Stimulated activated CD4-positive, alpha-beta T cell treated with anti-CD3 and anti-CD28 coated beads, Interleukin-2, amount 100 ng/mL, for 24 hours (primary cell): Measurements from ENCODE around the gene FER.
"Not testable (repeated sequence)": the region's sequence is repeated elsewhere in the genome, so short reads cannot be mapped to it uniquely, and the experiment has no call there.

Experiments used
- DNase-seq, 2 donors: peaks; one replicate each; pipeline ENCODE4 v3.0.0-alpha.2; 2020

The FER gene

GRCh38 chr5:108748401-108749127 is 867 bp downstream of the FER start:
- peak; percentile 96 to 97 for DNase-seq

GRCh38 chr5:108749128-108749861 is 1.6 kb downstream of the FER start:
- DNase-seq = peak in 1 of 2 donors; percentile 63

GRCh38 chr5:108753331-108753730 is 5.6 kb downstream of the FER start:
- DNase-seq = no peak

GRCh38 chr5:108753877-108754276 is 6.2 kb downstream of the FER start:
- DNase-seq = no peak

GRCh38 chr5:108760512-108760911 is 12.8 kb downstream of the FER start:
- no peak for DNase-seq

- no peak for DNase-seq
Measured at GRCh38 chr5:108762660-108763059, 15.0 kb downstream of the FER start.

GRCh38 chr5:108763222-108763916 is 15.7 kb downstream of the FER start:
- DNase-seq = no peak

GRCh38 chr5:108765647-108766046 is 17.9 kb downstream of the FER start:
- no peak for DNase-seq

GRCh38 chr5:108766916-108767315 is 19.2 kb downstream of the FER start:
- not testable (repeated sequence) for DNase-seq

- no peak for DNase-seq
Measured at GRCh38 chr5:108769352-108769751, 21.7 kb downstream of the FER start.

- no peak for DNase-seq
Measured at GRCh38 chr5:108772626-108773025, 24.9 kb downstream of the FER start.

- DNase-seq = no peak
Measured at GRCh38 chr5:108773330-108773729, 25.6 kb downstream of the FER start.

GRCh38 chr5:108774079-108774478 is 26.4 kb downstream of the FER start:
- DNase-seq = not testable (repeated sequence)

- not testable (repeated sequence) for DNase-seq
Measured at GRCh38 chr5:108777582-108777981, 29.9 kb downstream of the FER start.

- not testable (repeated sequence) for DNase-seq
Measured at GRCh38 chr5:108784577-108784976, 36.9 kb downstream of the FER start.

- no peak for DNase-seq
Measured at GRCh38 chr5:108786806-108787483, 39.2 kb downstream of the FER start.

GRCh38 chr5:108788142-108788541 is 40.4 kb downstream of the FER start:
- DNase-seq = no peak

GRCh38 chr5:108793207-108793606 is 45.5 kb downstream of the FER start:
- DNase-seq = no peak

- DNase-seq = not testable (repeated sequence)
Measured at GRCh38 chr5:108794349-108794748, 46.7 kb downstream of the FER start.

GRCh38 chr5:108797396-108797795 is 49.7 kb downstream of the FER start:
- no peak for DNase-seq

- DNase-seq = no peak
Measured at GRCh38 chr5:108797986-108798385, 50.3 kb downstream of the FER start.

- no peak for DNase-seq
Measured at GRCh38 chr5:108798513-108799265, 51.0 kb downstream of the FER start.
